ENCODE measurements around the gene MINDY4. TPM values are rescaled to one million over a fixed set of nuclear protein-coding genes. Genes with fewer than 3 reads are reported as not detected.

MINDY4 gene
- total RNA-seq, 2 experiments from 2014 or later, result 0.36 to 0.60 TPM

GRCh38 chr7:30934732-30935568 is 163.7 kb downstream of the MINDY4 start:
- no peaks in the 10 kb centered on the region for H3K9me3 Mint-ChIP-seq
- TF ChIP-seq, protein P1, sequence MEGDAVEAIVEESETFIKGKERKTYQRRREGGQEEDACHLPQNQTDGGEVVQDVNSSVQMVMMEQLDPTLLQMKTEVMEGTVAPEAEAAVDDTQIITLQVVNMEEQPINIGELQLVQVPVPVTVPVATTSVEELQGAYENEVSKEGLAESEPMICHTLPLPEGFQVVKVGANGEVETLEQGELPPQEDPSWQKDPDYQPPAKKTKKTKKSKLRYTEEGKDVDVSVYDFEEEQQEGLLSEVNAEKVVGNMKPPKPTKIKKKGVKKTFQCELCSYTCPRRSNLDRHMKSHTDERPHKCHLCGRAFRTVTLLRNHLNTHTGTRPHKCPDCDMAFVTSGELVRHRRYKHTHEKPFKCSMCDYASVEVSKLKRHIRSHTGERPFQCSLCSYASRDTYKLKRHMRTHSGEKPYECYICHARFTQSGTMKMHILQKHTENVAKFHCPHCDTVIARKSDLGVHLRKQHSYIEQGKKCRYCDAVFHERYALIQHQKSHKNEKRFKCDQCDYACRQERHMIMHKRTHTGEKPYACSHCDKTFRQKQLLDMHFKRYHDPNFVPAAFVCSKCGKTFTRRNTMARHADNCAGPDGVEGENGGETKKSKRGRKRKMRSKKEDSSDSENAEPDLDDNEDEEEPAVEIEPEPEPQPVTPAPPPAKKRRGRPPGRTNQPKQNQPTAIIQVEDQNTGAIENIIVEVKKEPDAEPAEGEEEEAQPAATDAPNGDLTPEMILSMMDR (IDR thresholded peaks at IDR 0.05), result no peak
- CTCF ChIA-PET, result interaction anchor here (1.0 kb wide), 1 partner anchor 10 kb away, joined by 3 read pairs; no protein-coding TSS in a partner anchor
- H3K27me3 ChIP-seq (ENCODE audit: control insufficient read depth in 1 of 2, insufficient read depth in 2 of 2, low read length in 2 of 2), result peaks cover 8 to 17% of the 10 kb centered on the region in 2 experiments
- no peak overlapping the region for H3K4me3 Mint-ChIP-seq
- H3K27me3 Mint-ChIP-seq, result peaks cover 24% of the 10 kb centered on the region
- H3K36me3 Mint-ChIP-seq (ENCODE audit: low read depth), result no peaks in the 10 kb centered on the region
- peaks cover 4 to 6% of the 10 kb centered on the region in 2 experiments for H3K9me3 ChIP-seq (ENCODE audit: control insufficient read depth in 1 of 2, insufficient read depth in 1 of 2, low read length in 2 of 2)
- ATAC-seq (ENCODE audit: poor library complexity) (no peak), DNase-seq (no peak)
- POLR2A ChIA-PET, result no interaction called here
- peaks cover 5% of the 10 kb centered on the region for H3K4me1 ChIP-seq (ENCODE audit: insufficient read depth, low read length)
- intact Hi-C loops (cut with DNase I, micrococcal nuclease), result no loop called here
- H3K4me3 ChIP-seq (ENCODE audit: low read length), result no peak overlapping the region
- no peak overlapping the region for H3K27ac Mint-ChIP-seq
- H3K27ac ChIP-seq (ENCODE audit: low read depth in 1 of 2, low read length in 2 of 2), result no peak overlapping the region
- H3K36me3 ChIP-seq (ENCODE audit: insufficient read depth, low read length), result no peaks in the 10 kb centered on the region
- no peaks in the 10 kb centered on the region for H3K4me1 Mint-ChIP-seq (ENCODE audit: low read depth)

- H3K27ac ChIP-seq (ENCODE audit: low read depth in 1 of 2, low read length in 2 of 2), result no peak overlapping the region
- H3K9me3 Mint-ChIP-seq, result no peaks in the 10 kb centered on the region
- no peaks in the 10 kb centered on the region for H3K36me3 ChIP-seq (ENCODE audit: insufficient read depth, low read length)
- H3K27ac Mint-ChIP-seq, result no peak overlapping the region
- DNase-seq (no peak), ATAC-seq (ENCODE audit: poor library complexity) (no peak)
- no peak overlapping the region for H3K4me3 Mint-ChIP-seq
- H3K27me3 ChIP-seq (ENCODE audit: control insufficient read depth in 1 of 2, insufficient read depth in 2 of 2, low read length in 2 of 2), result peaks cover 8 to 23% of the 10 kb centered on the region in 2 experiments
- H3K36me3 Mint-ChIP-seq (ENCODE audit: low read depth), result no peaks in the 10 kb centered on the region
- H3K27me3 Mint-ChIP-seq, result peaks cover 30% of the 10 kb centered on the region
- no peaks in the 10 kb centered on the region for H3K4me1 Mint-ChIP-seq (ENCODE audit: low read depth)
- TF ChIP-seq, protein P1 (IDR thresholded peaks at IDR 0.05), result no peak
- peaks cover 4 to 6% of the 10 kb centered on the region in 2 experiments for H3K9me3 ChIP-seq (ENCODE audit: control insufficient read depth in 1 of 2, insufficient read depth in 1 of 2, low read length in 2 of 2)
- H3K4me1 ChIP-seq (ENCODE audit: insufficient read depth, low read length), result peaks cover 5% of the 10 kb centered on the region
- no peak overlapping the region for H3K4me3 ChIP-seq (ENCODE audit: low read length)
- ChIA-PET CTCF (interaction anchor here (1.0 kb wide), 1 partner anchor 11 kb away, joined by 3 read pairs; no protein-coding TSS in a partner anchor), POLR2A (no interaction called here)
- intact Hi-C loops (cut with DNase I, micrococcal nuclease), result no loop called here
Observed at GRCh38 chr7:30935569-30935877, 164.3 kb downstream of the MINDY4 start.

DNA sequence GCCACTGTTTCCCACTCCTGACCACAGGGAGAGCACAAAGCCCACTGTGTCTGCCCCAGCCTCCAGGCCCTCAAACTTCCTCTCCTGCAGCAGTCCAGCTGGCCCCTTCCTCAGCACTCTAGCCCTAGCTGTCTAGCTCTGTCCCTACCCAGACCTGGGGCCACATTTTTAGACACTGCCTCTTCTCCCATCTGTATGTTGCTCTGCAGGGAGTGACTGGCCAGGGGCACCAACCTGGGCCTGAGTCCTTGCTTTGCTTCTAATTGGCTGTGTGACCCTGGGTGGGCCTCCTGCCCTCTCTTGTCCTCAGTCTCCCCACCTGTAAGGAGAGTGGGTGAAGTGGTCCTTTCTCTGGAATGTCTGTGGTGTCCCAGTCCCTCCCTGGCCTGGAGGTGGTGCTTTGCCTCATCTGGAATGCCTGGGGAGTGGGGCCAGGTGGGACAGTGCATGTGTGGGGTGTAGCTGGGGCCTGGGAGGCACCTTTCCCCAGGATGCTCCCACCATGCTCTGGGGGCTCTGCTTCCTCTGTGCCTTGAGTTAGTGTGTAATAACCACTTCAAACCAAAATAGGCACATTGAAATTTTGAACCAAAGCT is 165.5 kb downstream of the MINDY4 start:
- CTCF ChIA-PET, result interaction anchor here (1.2 kb wide), 1 partner anchor 47 kb away, joined by 3 read pairs; no protein-coding TSS in a partner anchor

More for the DNA sequence above, 165.5 kb downstream of the MINDY4 start:
- H3K9me3 Mint-ChIP-seq, result no peaks in the 10 kb centered on the region
- H3K4me3 ChIP-seq (ENCODE audit: low read length), result no peak overlapping the region
- peaks cover 42% of the 10 kb centered on the region for H3K27me3 Mint-ChIP-seq
- H3K4me1 ChIP-seq (ENCODE audit: insufficient read depth, low read length), result peaks cover 5% of the 10 kb centered on the region
- POLR2A ChIA-PET, result no interaction called here
- H3K27ac ChIP-seq (ENCODE audit: low read depth in 1 of 2, low read length in 2 of 2), result no peak overlapping the region
- DNase-seq (no peak), ATAC-seq (ENCODE audit: poor library complexity) (no peak)
- TF ChIP-seq, protein P1 (IDR thresholded peaks at IDR 0.05), result no peak
- H3K36me3 ChIP-seq (ENCODE audit: insufficient read depth, low read length), result no peaks in the 10 kb centered on the region
- no peaks in the 10 kb centered on the region for H3K36me3 Mint-ChIP-seq (ENCODE audit: low read depth)
- H3K27ac Mint-ChIP-seq, result no peak overlapping the region
- intact Hi-C loops (cut with DNase I, micrococcal nuclease), result no loop called here
- H3K9me3 ChIP-seq (ENCODE audit: control insufficient read depth in 1 of 2, insufficient read depth in 1 of 2, low read length in 2 of 2), result peaks cover 4 to 6% of the 10 kb centered on the region in 2 experiments
- H3K4me1 Mint-ChIP-seq (ENCODE audit: low read depth), result no peaks in the 10 kb centered on the region
- no peak overlapping the region for H3K4me3 Mint-ChIP-seq
- peaks cover 8 to 23% of the 10 kb centered on the region in 2 experiments for H3K27me3 ChIP-seq (ENCODE audit: control insufficient read depth in 1 of 2, insufficient read depth in 2 of 2, low read length in 2 of 2)

All from CD4-positive, alpha-beta T cell (primary cell).